ENCODE measurements around the gene CSF1R.

The CSF1R gene

DNA sequence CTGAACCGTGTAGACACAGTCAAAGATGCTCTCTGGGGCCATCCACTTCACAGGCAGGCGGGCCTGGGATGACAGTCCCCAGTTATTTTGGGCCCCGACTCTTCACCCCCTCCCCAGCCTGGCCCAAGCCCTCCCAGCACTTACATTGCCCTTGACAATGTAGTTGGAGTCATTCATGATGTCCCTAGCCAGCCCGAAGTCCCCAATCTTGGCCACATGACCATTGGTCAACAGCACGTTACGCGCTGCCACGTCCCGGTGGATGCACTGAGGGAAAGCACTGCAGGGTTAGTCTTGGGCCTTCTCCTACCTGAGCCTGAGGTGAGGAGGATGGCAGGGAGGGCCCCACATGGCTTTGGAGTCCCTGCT lies 30.3 kb downstream of the CSF1R start:
- no peak overlapping the region for H3K4me3 ChIP-seq (ENCODE audit: low read depth, low read length)
- TF ChIP-seq, protein P1, sequence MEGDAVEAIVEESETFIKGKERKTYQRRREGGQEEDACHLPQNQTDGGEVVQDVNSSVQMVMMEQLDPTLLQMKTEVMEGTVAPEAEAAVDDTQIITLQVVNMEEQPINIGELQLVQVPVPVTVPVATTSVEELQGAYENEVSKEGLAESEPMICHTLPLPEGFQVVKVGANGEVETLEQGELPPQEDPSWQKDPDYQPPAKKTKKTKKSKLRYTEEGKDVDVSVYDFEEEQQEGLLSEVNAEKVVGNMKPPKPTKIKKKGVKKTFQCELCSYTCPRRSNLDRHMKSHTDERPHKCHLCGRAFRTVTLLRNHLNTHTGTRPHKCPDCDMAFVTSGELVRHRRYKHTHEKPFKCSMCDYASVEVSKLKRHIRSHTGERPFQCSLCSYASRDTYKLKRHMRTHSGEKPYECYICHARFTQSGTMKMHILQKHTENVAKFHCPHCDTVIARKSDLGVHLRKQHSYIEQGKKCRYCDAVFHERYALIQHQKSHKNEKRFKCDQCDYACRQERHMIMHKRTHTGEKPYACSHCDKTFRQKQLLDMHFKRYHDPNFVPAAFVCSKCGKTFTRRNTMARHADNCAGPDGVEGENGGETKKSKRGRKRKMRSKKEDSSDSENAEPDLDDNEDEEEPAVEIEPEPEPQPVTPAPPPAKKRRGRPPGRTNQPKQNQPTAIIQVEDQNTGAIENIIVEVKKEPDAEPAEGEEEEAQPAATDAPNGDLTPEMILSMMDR (IDR thresholded peaks at IDR 0.05; ENCODE audit: control insufficient read depth, extremely low read depth, insufficient read depth), result no peak
- DNase-seq (ENCODE audit: low read depth), result no peak

DNA sequence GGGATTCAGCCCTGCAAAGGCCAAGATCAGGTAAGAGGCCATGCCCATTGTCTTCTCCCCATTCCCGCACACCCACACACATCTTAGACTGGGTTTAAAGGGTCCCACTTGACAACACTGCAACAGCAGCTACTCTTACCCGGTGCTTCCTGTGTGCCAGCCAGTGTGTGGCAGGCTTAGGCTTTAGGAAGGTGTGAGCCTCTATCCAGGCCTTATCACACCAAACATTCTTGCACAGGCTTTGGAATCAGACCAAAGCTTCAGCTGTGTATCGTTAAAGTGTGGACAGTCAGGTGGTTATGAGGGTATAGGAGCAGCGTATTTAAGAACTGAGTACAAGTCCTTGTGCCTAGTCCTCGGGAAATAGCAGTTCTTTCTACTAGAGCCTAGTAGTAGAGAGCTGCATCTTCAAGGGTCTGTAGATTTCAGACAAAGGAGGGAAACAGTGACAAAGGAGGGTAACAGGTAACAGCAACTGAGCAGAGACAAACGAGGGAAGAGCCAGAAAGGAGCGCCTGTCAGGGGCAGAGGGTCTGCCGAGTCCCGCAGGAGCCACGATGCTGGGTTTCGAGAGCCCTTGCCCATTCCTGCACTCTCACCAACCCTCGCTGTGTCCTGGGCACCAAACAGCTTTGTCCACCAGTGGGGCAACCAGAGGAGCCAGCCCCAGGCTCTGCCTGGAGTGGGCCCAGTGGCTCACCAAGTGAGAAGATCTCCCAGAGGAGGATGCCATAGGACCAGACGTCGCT lies 30.9 kb downstream of the CSF1R start:
- no peak overlapping the region for H3K4me3 ChIP-seq (ENCODE audit: low read depth, low read length)
- no peak for DNase-seq (ENCODE audit: low read depth)
- TF ChIP-seq, protein P1 (IDR thresholded peaks at IDR 0.05; ENCODE audit: control insufficient read depth, extremely low read depth, insufficient read depth), result no peak

DNA sequence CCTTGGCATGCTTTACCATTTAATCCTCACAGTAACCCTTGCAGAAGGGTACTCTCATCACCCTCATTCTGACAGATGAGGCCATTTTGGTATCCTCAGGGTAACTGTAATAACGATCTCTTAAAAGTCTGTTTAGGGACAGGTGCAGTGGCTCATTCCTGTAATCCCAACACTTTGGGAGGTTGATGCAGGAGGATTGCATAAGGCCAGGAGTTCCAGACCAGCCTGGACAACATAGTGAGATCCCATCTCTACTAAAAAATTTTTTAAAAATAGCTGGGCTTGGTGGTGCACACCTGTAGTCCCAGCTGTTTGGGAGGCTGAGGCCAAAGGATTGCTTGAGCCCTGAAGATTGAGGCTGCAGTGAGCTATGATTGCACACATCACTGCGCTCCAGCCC lies 31.8 kb downstream of the CSF1R start:
- no peak for DNase-seq (ENCODE audit: low read depth)
- no peak overlapping the region for H3K4me3 ChIP-seq (ENCODE audit: low read depth, low read length)
- TF ChIP-seq, protein P1 (IDR thresholded peaks at IDR 0.05; ENCODE audit: control insufficient read depth, extremely low read depth, insufficient read depth), result no peak

DNA sequence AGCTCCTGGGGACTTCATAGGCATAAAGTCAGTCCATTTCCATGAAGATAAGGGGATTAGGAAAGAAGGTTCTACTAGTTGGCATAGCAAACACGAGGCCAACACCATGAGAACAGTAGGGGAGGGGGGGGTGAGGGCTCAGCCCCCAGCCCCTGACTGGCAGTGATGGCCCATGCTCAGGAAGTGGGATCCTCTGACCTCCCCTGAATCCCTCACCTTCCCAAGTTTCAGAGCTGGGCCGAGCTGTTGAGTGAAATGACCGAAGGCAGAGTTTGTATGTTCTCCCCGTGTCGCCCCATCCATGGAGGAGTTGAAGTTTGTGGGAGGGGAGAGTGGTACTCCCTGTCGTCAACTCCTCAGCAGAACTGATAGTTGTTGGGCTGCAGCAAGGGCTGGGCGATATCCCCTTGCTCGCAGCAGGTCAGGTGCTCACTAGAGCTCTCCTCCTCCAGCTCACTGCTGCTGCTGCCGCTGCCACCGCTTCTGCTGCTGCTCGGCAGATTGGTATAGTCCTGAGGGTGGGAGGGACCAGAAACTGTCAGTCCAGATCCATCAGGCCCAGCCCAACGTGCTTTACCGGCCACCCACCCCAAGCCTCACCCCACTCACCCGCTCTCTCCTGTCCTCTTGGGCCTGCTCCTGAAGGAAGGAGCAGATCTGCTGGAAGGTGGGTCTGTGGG lies 32.5 kb downstream of the CSF1R start:
- TF ChIP-seq, protein P1 (IDR thresholded peaks at IDR 0.05; ENCODE audit: control insufficient read depth, extremely low read depth, insufficient read depth), result no peak

DNA sequence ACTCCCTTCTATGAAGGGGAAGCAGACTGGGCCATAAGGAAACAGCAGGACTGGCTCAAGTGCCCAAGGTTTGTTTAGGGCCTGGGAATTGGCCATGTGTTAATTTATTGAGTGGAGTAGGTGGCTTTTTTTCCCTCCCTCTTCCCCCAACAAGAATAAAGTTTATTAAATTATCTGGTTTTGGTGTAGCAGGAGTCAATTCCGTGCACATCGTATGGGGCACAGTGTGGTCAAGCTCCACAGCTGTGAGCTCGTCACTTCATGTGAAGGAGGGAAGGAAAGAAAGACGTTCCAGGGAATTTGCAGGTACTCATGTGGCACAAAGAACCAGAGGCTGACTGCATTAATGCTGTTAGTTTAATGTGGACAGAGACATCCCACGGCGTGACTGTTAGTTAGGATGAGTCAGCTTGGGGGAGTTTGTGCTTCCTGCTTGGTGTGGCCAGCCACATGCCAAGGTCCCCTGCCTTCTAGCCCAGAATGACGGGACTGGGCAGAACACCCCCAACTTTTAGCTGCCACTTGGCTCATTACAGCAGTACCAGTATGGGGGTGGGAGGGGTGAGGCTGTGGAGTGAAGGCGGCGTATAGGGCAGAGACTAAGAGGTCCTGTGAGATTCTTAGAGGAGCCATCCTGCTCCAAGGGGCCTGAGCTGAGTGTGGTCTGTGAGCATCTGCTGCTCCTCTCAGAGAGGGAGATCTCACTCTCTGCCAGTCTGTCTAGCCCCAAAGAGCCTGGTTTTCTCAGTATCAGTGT lies 33.2 kb downstream of the CSF1R start:
- TF ChIP-seq, protein P1 (IDR thresholded peaks at IDR 0.05; ENCODE audit: control insufficient read depth, extremely low read depth, insufficient read depth), result no peak
- H3K4me3 ChIP-seq (ENCODE audit: low read depth, low read length), result no peak overlapping the region
- DNase-seq (ENCODE audit: low read depth), result no peak

More for the DNA sequence above, 32.5 kb downstream of the CSF1R start:
- DNase-seq (ENCODE audit: low read depth), result no peak
- H3K4me3 ChIP-seq (ENCODE audit: low read depth, low read length), result no peak overlapping the region

DNA sequence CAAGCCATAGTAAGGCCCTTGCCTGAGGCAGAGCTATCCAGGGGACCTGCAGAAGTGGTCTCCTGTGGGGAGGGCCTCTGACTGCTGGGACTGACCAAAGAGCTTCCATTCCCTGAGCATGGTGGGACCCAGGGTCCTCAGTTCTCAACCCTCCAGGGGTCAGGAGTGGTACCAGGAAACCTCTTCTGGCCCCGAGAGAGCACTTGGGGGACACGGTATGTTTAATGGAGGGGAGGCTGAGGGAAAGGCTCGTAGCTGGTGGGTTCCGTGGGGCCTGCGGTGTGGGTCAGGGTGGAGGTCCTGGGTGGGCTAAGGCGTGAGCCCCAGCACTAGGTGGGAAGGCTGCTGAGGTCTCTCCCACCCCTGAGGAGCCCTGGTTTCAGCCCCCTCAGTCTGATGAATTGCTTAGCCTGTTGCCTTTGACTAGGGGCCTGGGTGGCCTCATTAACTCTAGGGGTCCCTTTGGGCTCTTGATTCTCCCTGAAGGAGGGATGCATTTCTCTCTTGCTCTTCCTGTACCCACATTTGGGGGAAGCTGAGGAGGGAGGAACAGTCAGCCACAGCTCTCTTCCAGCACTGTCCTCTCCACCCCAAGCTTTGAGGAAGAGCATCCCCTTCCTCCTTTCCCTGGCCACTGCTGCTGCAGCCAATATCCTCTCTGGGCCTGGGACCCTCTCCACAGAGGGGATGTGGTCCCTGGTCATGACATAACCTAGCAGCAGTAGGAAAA lies 34.0 kb downstream of the CSF1R start:
- no peak for DNase-seq (ENCODE audit: low read depth)
- H3K4me3 ChIP-seq (ENCODE audit: low read depth, low read length), result no peak overlapping the region
- TF ChIP-seq, protein P1 (IDR thresholded peaks at IDR 0.05; ENCODE audit: control insufficient read depth, extremely low read depth, insufficient read depth), result no peak

All from LNCaP clone FGC (cell line).